HepG2 (cell line): ENCODE measurements around the gene ASTN2. TPM values are rescaled to one million over a fixed set of nuclear protein-coding genes. Genes with fewer than 3 reads are reported as not detected.

Source experiments
- ARID4A ChIP-seq: sonication (generic); formaldehyde crosslinking; IDR thresholded peaks from 2 replicates; pipeline ENCODE4 v1.5.0; 2020; ENCODE audit warnings: mild to moderate bottlenecking, missing genetic modification reagents, borderline replicate concordance
- LCORL ChIP-seq, 2 experiments: fragments of 450-650 bp in 1 of 2; sonication (generic) in 1 of 2; formaldehyde crosslinking in 1 of 2; IDR thresholded peaks; 2 replicates each; pipeline versions ENCODE4 v1.5.0 to v1.6.1; 2017 to 2020; ENCODE audit warnings: antibody characterized with exemption in 1 of 2, missing genetic modification reagents in 1 of 2
- SP1 ChIP-seq, 2 experiments: fragments of 450-650 bp in 1 of 2; sonication (generic) in 1 of 2; formaldehyde crosslinking in 1 of 2; IDR thresholded peaks; 2 replicates each; pipeline versions ENCODE4 v1.4.0 to v1.6.1; 2016 to 2020; ENCODE audit warnings: missing genetic modification reagents in 1 of 2
- TBL1XR1 ChIP-seq: fragments of 150-350 bp; IDR thresholded peaks from 2 replicates; pipeline ENCODE4 v1.6.1; 2014; ENCODE audit warnings: borderline replicate concordance, low read length; ENCODE audit not compliant: partially characterized antibody
- ZNF770 ChIP-seq: sonication (generic); formaldehyde crosslinking; IDR thresholded peaks from 2 replicates; pipeline ENCODE4 v1.5.0; 2020; ENCODE audit warnings: mild to moderate bottlenecking, missing genetic modification reagents
- polyA plus RNA-seq, 8 experiments: library from polyadenylated mRNA; depleted of rRNA in 3 of 8; stranded (reverse) in 7 of 8; unstranded in 1 of 8; fragments of >200 nt; fragmentation: Illumina TruSeq in 4 of 8; extraction: Trizol in 4 of 8; gene quantifications; 2 replicates each; pipeline versions ENCODE4 v1.2.1 to v1.2.3, GENCODE V29; 2011 to 2016; ENCODE audit warnings: low read depth in 4 of 8, missing spikeins in 1 of 8, mixed read lengths in 1 of 8; ENCODE audit not compliant: insufficient read depth in 1 of 8
- total RNA-seq, 5 experiments: library from RNA; depleted of rRNA; stranded (reverse); fragments of >200 nt; fragmentation: Illumina TruSeq; extraction: Trizol; gene quantifications; 2 replicates each; pipeline ENCODE4 v1.2.3, GENCODE V29; 2016; ENCODE audit warnings: low read depth in 1 of 5
- TF ChIP-seq, protein P1 (sequence below): sonication (generic); formaldehyde crosslinking; IDR thresholded peaks from 2 replicates; pipeline ENCODE4 v1.4.0; 2020; ENCODE audit warnings: missing genetic modification reagents

The ASTN2 gene
- total and polyA plus RNA-seq, 2 of the 13 experiments (the other 11 are each of a cell fraction or from before 2014, with no cell fraction given): 5.2 to 13.5 TPM

DNA sequence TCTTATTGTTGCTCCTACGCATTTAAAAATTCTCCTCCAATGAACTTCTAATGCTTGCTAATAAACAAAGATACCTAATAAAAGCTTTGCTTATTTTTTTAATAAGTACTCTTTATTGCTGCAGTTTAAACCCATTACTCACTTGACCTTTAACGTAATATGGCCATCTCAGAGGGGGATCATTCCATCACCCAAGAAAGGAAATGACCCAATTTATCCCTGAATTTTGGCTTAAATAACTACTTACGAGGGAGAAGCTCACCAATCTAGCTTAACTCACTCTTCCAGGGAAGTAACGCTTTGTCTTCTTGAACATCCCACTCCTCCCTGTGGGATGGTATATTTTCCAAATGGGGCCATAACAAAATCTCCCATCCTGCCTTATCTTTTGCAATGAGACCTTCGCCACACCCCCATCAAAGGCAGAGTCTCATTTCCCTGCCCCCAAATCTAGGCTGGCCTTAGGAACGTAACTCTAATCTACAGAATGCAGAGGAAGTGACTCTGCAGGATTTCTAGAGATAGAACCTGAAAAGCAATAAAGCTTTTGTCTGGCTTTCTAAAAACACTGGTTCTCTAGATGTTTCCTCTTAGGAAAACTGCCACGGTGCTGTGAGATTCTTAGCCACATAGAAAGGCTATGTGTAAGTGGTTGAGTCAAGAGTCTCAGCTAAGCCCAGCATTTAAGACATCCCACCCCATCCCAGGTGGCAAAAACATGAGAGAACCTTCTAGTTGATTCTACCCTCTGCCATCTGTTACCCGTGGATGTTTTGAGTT is 310.0 kb downstream of the ASTN2 start (continued):
- TF ChIP-seq ARID4A (CRISPR knock-in tag) (no peak), TBL1XR1 (no peak), LCORL (IDR thresholded peaks at IDR 0.05) (no peak), LCORL (CRISPR knock-in tag; IDR thresholded peaks at IDR 0.05) (no peak), ZNF770 (CRISPR knock-in tag) (no peak), SP1 (IDR thresholded peaks at IDR 0.05) (no peak), SP1 (CRISPR knock-in tag; IDR thresholded peaks at IDR 0.05) (no peak)
- TF ChIP-seq, protein P1, sequence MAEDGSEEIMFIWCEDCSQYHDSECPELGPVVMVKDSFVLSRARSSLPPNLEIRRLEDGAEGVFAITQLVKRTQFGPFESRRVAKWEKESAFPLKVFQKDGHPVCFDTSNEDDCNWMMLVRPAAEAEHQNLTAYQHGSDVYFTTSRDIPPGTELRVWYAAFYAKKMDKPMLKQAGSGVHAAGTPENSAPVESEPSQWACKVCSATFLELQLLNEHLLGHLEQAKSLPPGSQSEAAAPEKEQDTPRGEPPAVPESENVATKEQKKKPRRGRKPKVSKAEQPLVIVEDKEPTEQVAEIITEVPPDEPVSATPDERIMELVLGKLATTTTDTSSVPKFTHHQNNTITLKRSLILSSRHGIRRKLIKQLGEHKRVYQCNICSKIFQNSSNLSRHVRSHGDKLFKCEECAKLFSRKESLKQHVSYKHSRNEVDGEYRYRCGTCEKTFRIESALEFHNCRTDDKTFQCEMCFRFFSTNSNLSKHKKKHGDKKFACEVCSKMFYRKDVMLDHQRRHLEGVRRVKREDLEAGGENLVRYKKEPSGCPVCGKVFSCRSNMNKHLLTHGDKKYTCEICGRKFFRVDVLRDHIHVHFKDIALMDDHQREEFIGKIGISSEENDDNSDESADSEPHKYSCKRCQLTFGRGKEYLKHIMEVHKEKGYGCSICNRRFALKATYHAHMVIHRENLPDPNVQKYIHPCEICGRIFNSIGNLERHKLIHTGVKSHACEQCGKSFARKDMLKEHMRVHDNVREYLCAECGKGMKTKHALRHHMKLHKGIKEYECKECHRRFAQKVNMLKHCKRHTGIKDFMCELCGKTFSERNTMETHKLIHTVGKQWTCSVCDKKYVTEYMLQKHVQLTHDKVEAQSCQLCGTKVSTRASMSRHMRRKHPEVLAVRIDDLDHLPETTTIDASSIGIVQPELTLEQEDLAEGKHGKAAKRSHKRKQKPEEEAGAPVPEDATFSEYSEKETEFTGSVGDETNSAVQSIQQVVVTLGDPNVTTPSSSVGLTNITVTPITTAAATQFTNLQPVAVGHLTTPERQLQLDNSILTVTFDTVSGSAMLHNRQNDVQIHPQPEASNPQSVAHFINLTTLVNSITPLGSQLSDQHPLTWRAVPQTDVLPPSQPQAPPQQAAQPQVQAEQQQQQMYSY: no peak
